Mesendoderm (in vitro differentiated cells): ENCODE measurements around the gene ASPSCR1.

Experiments
- DNase-seq: peaks from one replicate; pipeline ENCODE4 v3.0.0; 2013
- H2AK5ac ChIP-seq: 2 replicates; pipeline ENCODE4 v1.6.1; 2013; ENCODE audit warnings: low read length, inconsistent platforms
- H2BK120ac ChIP-seq: 2 replicates; pipeline ENCODE4 v1.6.1; 2013; ENCODE audit warnings: low read depth, mild to moderate bottlenecking, low read length, moderate library complexity, mixed read lengths
- H2BK15ac ChIP-seq: replicated peaks from 2 replicates; pipeline ENCODE4 v1.6.1; 2013; ENCODE audit warnings: low read depth, mild to moderate bottlenecking, moderate library complexity
- H2BK5ac ChIP-seq: 2 replicates; pipeline ENCODE4 v1.6.1; 2013; ENCODE audit warnings: low read length, inconsistent platforms
- H3K18ac ChIP-seq: 2 replicates; pipeline ENCODE4 v1.6.1; 2013; ENCODE audit warnings: mild to moderate bottlenecking, low read length, mixed read lengths
- H3K23ac ChIP-seq: one replicate; pipeline ENCODE4 v1.6.1; 2013; ENCODE audit warnings: low read length
- H3K27ac ChIP-seq: 2 replicates; pipeline ENCODE4 v1.5.1; 2013; ENCODE audit warnings: low read depth, mild to moderate bottlenecking, inconsistent platforms, low read length, moderate library complexity
- H3K27me3 ChIP-seq: 2 replicates; pipeline ENCODE4 v1.6.1; 2013; ENCODE audit warnings: low read length, control low read depth, mild to moderate bottlenecking, inconsistent platforms; ENCODE audit not compliant: insufficient read depth, poor library complexity
- H3K36me3 ChIP-seq: 2 replicates; pipeline ENCODE4 v1.6.1; 2013; ENCODE audit warnings: low read length, inconsistent platforms; ENCODE audit not compliant: control insufficient read depth, insufficient read depth
- H3K4ac ChIP-seq: one replicate; pipeline ENCODE4 v1.6.1; 2013; ENCODE audit warnings: low read depth, mild to moderate bottlenecking, low read length, moderate library complexity
- H3K4me1 ChIP-seq: 2 replicates; pipeline ENCODE4 v1.6.1; 2013; ENCODE audit warnings: low read depth, low read length, inconsistent platforms; ENCODE audit not compliant: control insufficient read depth
- H3K4me2 ChIP-seq: 2 replicates; pipeline ENCODE4 v1.6.1; 2013; ENCODE audit warnings: low read length
- H3K4me3 ChIP-seq: 2 replicates; pipeline ENCODE4 v1.5.1; 2013; ENCODE audit warnings: mild to moderate bottlenecking, low read length
- H3K56ac ChIP-seq: one replicate; pipeline ENCODE4 v1.6.1; 2013; ENCODE audit warnings: low read length
- H3K79me1 ChIP-seq: 2 replicates; pipeline ENCODE4 v1.6.1; 2013; ENCODE audit warnings: low read length, inconsistent platforms
- H3K79me2 ChIP-seq: 2 replicates; pipeline ENCODE4 v1.6.1; 2013; ENCODE audit warnings: mild to moderate bottlenecking, low read length; ENCODE audit not compliant: control insufficient read depth, insufficient read depth
- H3K9ac ChIP-seq: 2 replicates; pipeline ENCODE4 v1.6.1; 2013; ENCODE audit warnings: low read length, inconsistent platforms
- H4K5ac ChIP-seq: one replicate; pipeline ENCODE4 v1.6.1; 2013; ENCODE audit warnings: low read length
- H4K8ac ChIP-seq: one replicate; pipeline ENCODE4 v1.6.1; 2013; ENCODE audit warnings: low read depth, mild to moderate bottlenecking, control low read depth, low read length, moderate library complexity
- WGBS: extraction: QIAGEN DNeasy Blood & Tissue Kit; methylation state at CpG from one replicate; pipeline ENCODE4 v1.1.7; 2013; ENCODE audit warnings: low lambda C conversion rate, missing lambda C conversion rate; ENCODE audit not compliant: insufficient coverage; ENCODE audit errors: extremely low coverage; 5-methylcytosine and 5-hydroxymethylcytosine counted together

Gene ASPSCR1

GRCh38 chr17:82012261-82012639, 34.8 kb downstream of the ASPSCR1 start:
- H2BK5ac ChIP-seq = no peak overlapping the region
- no peak for DNase-seq
- H3K4me3 ChIP-seq = no peak overlapping the region
- no peak overlapping the region for H3K18ac ChIP-seq
- H3K4me1 ChIP-seq = no peaks in the 10 kb centered on the region
- WGBS = no CpG with 5 or more reads among the region's 20 CpGs
- H2BK15ac ChIP-seq = no peak overlapping the region
- no peak overlapping the region for H3K23ac ChIP-seq
- no peak overlapping the region for H2BK120ac ChIP-seq
- no peak overlapping the region for H2AK5ac ChIP-seq
- no peaks in the 10 kb centered on the region for H3K27me3 ChIP-seq
- H4K8ac ChIP-seq = no peak overlapping the region
- peak overlapping the region; percentile 53 for H3K27ac ChIP-seq
- H3K4me2 ChIP-seq = no peak overlapping the region
- H3K36me3 ChIP-seq = no peaks in the 10 kb centered on the region
- no peak overlapping the region for H4K5ac ChIP-seq
- H3K79me2 ChIP-seq = no peaks in the 10 kb centered on the region
- H3K79me1 ChIP-seq = no peaks in the 10 kb centered on the region
- H3K56ac ChIP-seq = no peak overlapping the region
- no peak overlapping the region for H3K9ac ChIP-seq
- H3K4ac ChIP-seq = no peak overlapping the region

DNA sequence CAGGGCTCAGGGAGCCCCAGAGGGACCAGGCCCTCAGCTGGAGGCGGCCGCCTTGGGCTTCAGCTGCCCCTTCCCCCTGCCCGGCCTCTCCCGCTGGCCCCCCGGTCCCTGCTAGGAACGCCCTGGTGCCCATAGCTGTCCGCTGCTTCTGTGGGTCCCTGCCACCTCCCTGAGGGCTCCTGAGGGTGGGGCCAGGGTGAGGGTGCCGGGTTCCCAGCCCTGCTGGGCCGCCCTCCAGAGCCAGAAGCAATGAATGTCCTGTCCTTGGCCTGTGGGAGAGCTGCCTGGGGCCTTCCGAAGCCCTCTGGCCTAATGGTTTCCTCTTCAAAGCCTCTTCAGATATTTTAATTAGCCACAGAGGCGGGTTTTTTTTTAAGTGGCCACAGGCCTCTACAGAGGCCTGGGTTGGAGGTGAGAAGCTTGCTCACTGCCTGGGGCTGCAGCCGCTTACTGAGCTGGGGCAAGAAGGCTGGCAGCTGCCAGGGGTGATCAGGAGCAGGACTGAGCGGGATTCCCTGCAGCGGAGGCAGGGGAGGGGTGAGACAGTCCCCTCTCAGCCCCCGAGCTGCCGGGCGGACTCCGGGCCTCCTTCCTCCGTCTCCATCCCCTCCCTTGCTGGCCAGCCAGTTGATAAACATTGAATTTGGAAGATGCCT, 35.3 kb downstream of the ASPSCR1 start:
- peak overlapping the region; percentile 53 for H3K27ac ChIP-seq
- H2BK120ac ChIP-seq = no peak overlapping the region
- H3K36me3 ChIP-seq = no peaks in the 10 kb centered on the region
- no peak overlapping the region for H2BK5ac ChIP-seq
- H3K79me2 ChIP-seq = no peaks in the 10 kb centered on the region
- no peak overlapping the region for H4K8ac ChIP-seq
- no peaks in the 10 kb centered on the region for H3K79me1 ChIP-seq
- H3K4me1 ChIP-seq = no peaks in the 10 kb centered on the region
- no peak overlapping the region for H3K4me2 ChIP-seq
- WGBS = no CpG with 5 or more reads among the region's 19 CpGs
- H3K56ac ChIP-seq = no peak overlapping the region
- H3K4me3 ChIP-seq = no peak overlapping the region
- H4K5ac ChIP-seq = no peak overlapping the region
- peak; percentile 48 for DNase-seq
- H3K23ac ChIP-seq = no peak overlapping the region
- no peak overlapping the region for H3K4ac ChIP-seq
- no peak overlapping the region for H3K18ac ChIP-seq
- H2BK15ac ChIP-seq = no peak overlapping the region
- H3K27me3 ChIP-seq = no peaks in the 10 kb centered on the region
- H3K9ac ChIP-seq = no peak overlapping the region
- H2AK5ac ChIP-seq = no peak overlapping the region

- no peak overlapping the region for H3K18ac ChIP-seq
Observed at GRCh38 chr17:82013341-82013740, 35.9 kb downstream of the ASPSCR1 start.

DNA sequence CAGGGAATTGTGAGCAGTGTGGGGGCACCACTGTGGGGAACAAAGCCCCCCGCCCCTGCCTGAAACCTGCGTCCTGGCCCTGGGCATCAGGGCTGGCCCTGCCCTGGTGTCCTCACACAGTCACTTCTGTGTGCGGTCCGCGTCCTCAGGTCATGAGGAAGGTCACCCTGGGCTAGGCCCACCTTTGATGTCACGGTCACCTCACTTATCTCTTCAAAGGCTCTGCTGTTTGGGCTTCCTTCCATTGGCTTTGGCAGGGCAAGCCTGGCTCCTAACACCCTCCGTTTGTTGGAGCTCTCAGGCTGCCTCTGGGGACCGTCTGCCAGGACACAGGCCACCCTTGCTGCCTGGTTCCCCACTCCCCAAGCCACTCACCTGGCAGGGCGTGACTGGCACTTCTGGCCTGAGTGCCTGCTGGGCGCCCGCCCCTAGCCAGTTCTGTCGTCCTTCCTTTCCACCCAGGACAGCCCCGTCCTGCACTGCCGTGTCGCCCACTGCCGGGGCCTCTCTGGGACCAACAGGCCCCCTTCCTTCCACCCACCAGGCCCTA, 36.4 kb downstream of the ASPSCR1 start:
- no peak overlapping the region for H2BK5ac ChIP-seq
- no peaks in the 10 kb centered on the region for H3K4me1 ChIP-seq
- H2BK15ac ChIP-seq = no peak overlapping the region
- no peak overlapping the region for H3K4ac ChIP-seq
- no peaks in the 10 kb centered on the region for H3K79me2 ChIP-seq
- H3K36me3 ChIP-seq = no peaks in the 10 kb centered on the region
- H3K23ac ChIP-seq = no peak overlapping the region
- WGBS = no CpG with 5 or more reads among the region's 16 CpGs
- no peak overlapping the region for H4K5ac ChIP-seq
- H3K27me3 ChIP-seq = no peaks in the 10 kb centered on the region
- H2AK5ac ChIP-seq = no peak overlapping the region
- H2BK120ac ChIP-seq = no peak overlapping the region
- H3K18ac ChIP-seq = no peak overlapping the region
- no peak overlapping the region for H3K4me2 ChIP-seq
- H4K8ac ChIP-seq = no peak overlapping the region
- DNase-seq = no peak
- H3K4me3 ChIP-seq = no peak overlapping the region
- no peak overlapping the region for H3K9ac ChIP-seq
- no peak overlapping the region for H3K27ac ChIP-seq
- H3K79me1 ChIP-seq = no peaks in the 10 kb centered on the region
- H3K56ac ChIP-seq = no peak overlapping the region

More at GRCh38 chr17:82013341-82013740, 35.9 kb downstream of the ASPSCR1 start:
- Histone ChIP-seq H3K4ac (no peak overlapping the region), H3K27ac (no peak overlapping the region), H2BK5ac (no peak overlapping the region), H3K56ac (no peak overlapping the region), H3K4me2 (no peak overlapping the region), H2AK5ac (no peak overlapping the region), H2BK120ac (no peak overlapping the region), H3K79me1 (no peaks in the 10 kb centered on the region), H4K5ac (no peak overlapping the region), H3K4me1 (no peaks in the 10 kb centered on the region), H3K9ac (no peak overlapping the region), H3K4me3 (no peak overlapping the region), H4K8ac (no peak overlapping the region), H3K27me3 (no peaks in the 10 kb centered on the region), H3K79me2 (no peaks in the 10 kb centered on the region), H3K23ac (no peak overlapping the region), H3K36me3 (no peaks in the 10 kb centered on the region), H2BK15ac (no peak overlapping the region)
- no peak for DNase-seq
- WGBS = no CpG with 5 or more reads among the region's 22 CpGs

DNA sequence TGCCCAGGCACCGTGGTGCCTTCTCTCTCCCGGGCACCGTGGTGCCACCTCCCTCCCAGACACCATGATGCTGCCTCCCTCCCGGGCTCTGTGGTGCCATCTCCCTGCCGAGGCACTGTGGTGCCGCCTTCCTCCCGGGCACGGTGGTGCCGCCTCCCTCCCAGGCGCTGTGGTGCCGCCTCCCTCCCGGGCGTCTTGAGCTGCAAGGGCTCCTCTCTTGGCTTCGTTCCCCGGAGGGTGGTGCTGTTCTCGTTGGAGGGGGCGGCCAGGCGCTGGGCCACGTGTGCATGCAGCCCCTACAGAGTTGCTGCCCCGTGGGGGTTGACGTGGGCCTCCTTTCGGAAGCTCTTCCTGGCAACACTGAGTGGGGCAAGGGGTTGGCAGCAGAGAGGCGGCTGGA, 37.0 kb downstream of the ASPSCR1 start:
- no CpG with 5 or more reads among the region's 23 CpGs for WGBS
- no peak overlapping the region for H3K4me3 ChIP-seq

GRCh38 chr17:82014971-82015310, 37.5 kb downstream of the ASPSCR1 start:
- H3K27ac ChIP-seq = no peak overlapping the region
- H4K8ac ChIP-seq = no peak overlapping the region
- H2BK15ac ChIP-seq = no peak overlapping the region
- H3K27me3 ChIP-seq = no peaks in the 10 kb centered on the region
- H3K4me1 ChIP-seq = no peaks in the 10 kb centered on the region
- no peaks in the 10 kb centered on the region for H3K36me3 ChIP-seq
- no peak overlapping the region for H3K18ac ChIP-seq
- no peak overlapping the region for H3K9ac ChIP-seq
- H3K79me1 ChIP-seq = no peaks in the 10 kb centered on the region
- no peak overlapping the region for H4K5ac ChIP-seq
- no CpG with 5 or more reads among the region's 13 CpGs for WGBS
- H3K4me2 ChIP-seq = no peak overlapping the region
- H2AK5ac ChIP-seq = no peak overlapping the region
- H2BK120ac ChIP-seq = no peak overlapping the region
- H3K23ac ChIP-seq = no peak overlapping the region
- H3K79me2 ChIP-seq = no peaks in the 10 kb centered on the region
- H3K56ac ChIP-seq = no peak overlapping the region
- no peak overlapping the region for H3K4me3 ChIP-seq
- no peak overlapping the region for H2BK5ac ChIP-seq
- H3K4ac ChIP-seq = no peak overlapping the region
- no peak for DNase-seq

More for the DNA sequence above, 37.0 kb downstream of the ASPSCR1 start:
- DNase-seq = no peak
- no peak overlapping the region for H3K27ac ChIP-seq
- no peak overlapping the region for H3K56ac ChIP-seq
- no peak overlapping the region for H2AK5ac ChIP-seq
- H2BK120ac ChIP-seq = no peak overlapping the region
- no peaks in the 10 kb centered on the region for H3K79me1 ChIP-seq
- H3K4me2 ChIP-seq = no peak overlapping the region
- H4K8ac ChIP-seq = no peak overlapping the region
- H3K18ac ChIP-seq = no peak overlapping the region
- H3K36me3 ChIP-seq = no peaks in the 10 kb centered on the region
- H4K5ac ChIP-seq = no peak overlapping the region
- H3K23ac ChIP-seq = no peak overlapping the region
- no peaks in the 10 kb centered on the region for H3K27me3 ChIP-seq
- no peak overlapping the region for H3K4ac ChIP-seq
- no peak overlapping the region for H3K9ac ChIP-seq
- H3K4me1 ChIP-seq = no peaks in the 10 kb centered on the region
- H2BK5ac ChIP-seq = no peak overlapping the region
- no peaks in the 10 kb centered on the region for H3K79me2 ChIP-seq
- no peak overlapping the region for H2BK15ac ChIP-seq
